22Rv1 (cell line): ENCODE measurements around the gene AUTS2.

Experiments used
- ZFX ChIP-seq: fragments of 450-650 bp; IDR thresholded peaks from 2 replicates; pipeline ENCODE4 v1.6.1; 2017; ENCODE audit warnings: antibody characterized with exemption, borderline replicate concordance
- TF ChIP-seq, protein P1 (sequence below): fragments of 450-650 bp; IDR thresholded peaks from 2 replicates; pipeline ENCODE4 v1.5.1; 2017; ENCODE audit warnings: mild to moderate bottlenecking

DNA sequence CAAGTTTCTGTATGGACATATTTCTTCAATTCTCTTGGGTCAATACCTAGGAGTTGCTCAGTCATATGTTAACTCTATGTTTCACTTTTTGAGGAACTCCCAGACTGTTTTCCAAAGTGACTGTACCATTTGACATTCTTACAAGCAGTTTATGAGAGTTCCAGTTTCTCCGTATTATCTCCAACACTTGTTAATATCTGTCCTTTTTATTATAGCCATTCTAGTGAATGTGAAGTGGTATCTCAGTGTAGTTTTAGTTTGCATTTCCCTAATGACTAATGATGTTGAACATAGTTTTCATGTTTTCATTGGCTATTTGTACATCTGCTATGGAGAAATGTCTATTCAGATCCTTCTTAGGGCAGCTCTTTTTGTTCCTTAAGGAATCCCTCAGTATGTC, 1002.7 kb downstream of the AUTS2 start:
- TF ChIP-seq, protein P1, sequence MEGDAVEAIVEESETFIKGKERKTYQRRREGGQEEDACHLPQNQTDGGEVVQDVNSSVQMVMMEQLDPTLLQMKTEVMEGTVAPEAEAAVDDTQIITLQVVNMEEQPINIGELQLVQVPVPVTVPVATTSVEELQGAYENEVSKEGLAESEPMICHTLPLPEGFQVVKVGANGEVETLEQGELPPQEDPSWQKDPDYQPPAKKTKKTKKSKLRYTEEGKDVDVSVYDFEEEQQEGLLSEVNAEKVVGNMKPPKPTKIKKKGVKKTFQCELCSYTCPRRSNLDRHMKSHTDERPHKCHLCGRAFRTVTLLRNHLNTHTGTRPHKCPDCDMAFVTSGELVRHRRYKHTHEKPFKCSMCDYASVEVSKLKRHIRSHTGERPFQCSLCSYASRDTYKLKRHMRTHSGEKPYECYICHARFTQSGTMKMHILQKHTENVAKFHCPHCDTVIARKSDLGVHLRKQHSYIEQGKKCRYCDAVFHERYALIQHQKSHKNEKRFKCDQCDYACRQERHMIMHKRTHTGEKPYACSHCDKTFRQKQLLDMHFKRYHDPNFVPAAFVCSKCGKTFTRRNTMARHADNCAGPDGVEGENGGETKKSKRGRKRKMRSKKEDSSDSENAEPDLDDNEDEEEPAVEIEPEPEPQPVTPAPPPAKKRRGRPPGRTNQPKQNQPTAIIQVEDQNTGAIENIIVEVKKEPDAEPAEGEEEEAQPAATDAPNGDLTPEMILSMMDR = no peak
- no peak for TF ChIP-seq ZFX
